CD14-positive monocyte (primary cell): ENCODE results near the gene PSTPIP2. TPM values are rescaled to one million over a fixed set of nuclear protein-coding genes. Genes with fewer than 3 reads are reported as not detected.

Experiments used
- DNase-seq, 3 donors: peaks; one replicate each; pipeline ENCODE4 v3.0.0-alpha.2; 2011 to 2022
- H2AFZ ChIP-seq: 2 replicates; pipeline ENCODE4 v1.6.0; 2012; ENCODE audit warnings: mild to moderate bottlenecking, low read depth, low read length, inconsistent platforms; ENCODE audit not compliant: insufficient read depth, poor library complexity, severe bottlenecking
- H3K27ac ChIP-seq, 2 donors: 1 replicate in 1 of 2; 2 replicates in 1 of 2; pipeline ENCODE4 v1.5.1; 2012 to 2013; ENCODE audit warnings: low read length in 2 of 2, control low read depth in 1 of 2, inconsistent platforms in 1 of 2, low read depth in 1 of 2, mild to moderate bottlenecking in 1 of 2
- H3K27me3 ChIP-seq, 2 donors: one replicate each; pipeline versions ENCODE4 v1.6.0 to v1.6.1; 2011 to 2013; ENCODE audit warnings: low read length in 2 of 2; ENCODE audit not compliant: control insufficient read depth in 2 of 2, insufficient read depth in 2 of 2
- H3K36me3 ChIP-seq, 2 donors: replicated peaks in 1 of 2; 1 replicate in 1 of 2; 2 replicates in 1 of 2; pipeline versions ENCODE4 v1.5.1 to v1.6.1; 2012 to 2013; ENCODE audit warnings: low read length in 2 of 2, control low read depth in 1 of 2, inconsistent platforms in 1 of 2, mild to moderate bottlenecking in 1 of 2; ENCODE audit not compliant: insufficient read depth in 2 of 2, control insufficient read depth in 1 of 2
- H3K4me1 ChIP-seq, 2 donors: 1 replicate in 1 of 2; 2 replicates in 1 of 2; pipeline versions ENCODE4 v1.5.1 to v1.6.1; 2012 to 2013; ENCODE audit warnings: low read length in 2 of 2, control low read depth in 1 of 2, inconsistent platforms in 1 of 2, mild to moderate bottlenecking in 1 of 2, moderate library complexity in 1 of 2; ENCODE audit not compliant: insufficient read depth in 2 of 2, control insufficient read depth in 1 of 2
- H3K4me2 ChIP-seq: replicated peaks from 2 replicates; pipeline ENCODE3; 2012; ENCODE audit warnings: low read length, moderate library complexity, mild to moderate bottlenecking; ENCODE audit not compliant: poor library complexity, severe bottlenecking; ENCODE audit errors: extremely low read depth
- H3K4me3 ChIP-seq, 3 experiments: fragments of 200-600 bp in 1 of 3; sonication (generic) in 1 of 3; replicated peaks in 1 of 3; 1 replicate in 2 of 3; 2 replicates in 1 of 3; pipeline ENCODE4 v1.5.1; 2011 to 2013; ENCODE audit warnings: low read length in 3 of 3, mild to moderate bottlenecking in 3 of 3, control low read depth in 2 of 3, low read depth in 2 of 3, inconsistent platforms in 1 of 3, moderate library complexity in 1 of 3
- H3K79me2 ChIP-seq: 2 replicates; pipeline ENCODE4 v1.6.0; 2012; ENCODE audit warnings: mild to moderate bottlenecking, control low read depth, inconsistent platforms, low read length, moderate library complexity; ENCODE audit not compliant: insufficient read depth
- H3K9ac ChIP-seq: 2 replicates; pipeline ENCODE4 v1.6.0; 2017; ENCODE audit warnings: low read length, mild to moderate bottlenecking; ENCODE audit not compliant: insufficient read depth, poor library complexity, severe bottlenecking
- H3K9me3 ChIP-seq, 2 donors: replicated peaks in 1 of 2; 1 replicate in 1 of 2; 2 replicates in 1 of 2; pipeline versions ENCODE4 v1.5.1 to v1.6.1; 2012 to 2013; ENCODE audit warnings: low read length in 2 of 2, control low read depth in 1 of 2; ENCODE audit not compliant: control insufficient read depth in 1 of 2, insufficient read depth in 1 of 2
- H4K20me1 ChIP-seq: 2 replicates; pipeline ENCODE4 v1.6.0; 2012; ENCODE audit warnings: mild to moderate bottlenecking, low read length, control low read depth, moderate library complexity; ENCODE audit not compliant: insufficient read depth
- H3K27ac Mint-ChIP-seq, 7 donors: one replicate each; pipeline ENCODE4 v1.8.0; 2020; ENCODE audit warnings: mild to moderate bottlenecking in 7 of 7, mixed read lengths in 7 of 7, moderate library complexity in 6 of 7, inconsistent platforms in 2 of 7
- H3K27me3 Mint-ChIP-seq, 3 donors: one replicate each; pipeline ENCODE4 v1.8.0; 2021 to 2022; ENCODE audit warnings: low read depth in 3 of 3, mild to moderate bottlenecking in 3 of 3, mixed read lengths in 3 of 3, moderate library complexity in 3 of 3, inconsistent platforms in 1 of 3
- H3K36me3 Mint-ChIP-seq, 2 donors: one replicate each; pipeline ENCODE4 v1.8.0; 2020; ENCODE audit warnings: mixed read lengths in 2 of 2, inconsistent platforms in 1 of 2, mild to moderate bottlenecking in 1 of 2
- H3K4me1 Mint-ChIP-seq: one replicate; pipeline ENCODE4 v1.8.0; 2020; ENCODE audit warnings: mild to moderate bottlenecking, mixed read lengths
- H3K4me3 Mint-ChIP-seq, 2 donors: one replicate each; pipeline ENCODE4 v1.8.0; 2020; ENCODE audit warnings: mild to moderate bottlenecking in 2 of 2, mixed read lengths in 2 of 2, moderate library complexity in 1 of 2
- H3K9me3 Mint-ChIP-seq, 7 donors: one replicate each; pipeline ENCODE4 v1.8.0; 2020 to 2022; ENCODE audit warnings: mixed read lengths in 7 of 7, mild to moderate bottlenecking in 6 of 7, moderate library complexity in 6 of 7, inconsistent platforms in 2 of 7
- CTCF ChIP-seq: fragments of 200-600 bp; IDR thresholded peaks from one replicate; pipeline ENCODE4 v1.8.0; 2022; ENCODE audit warnings: antibody characterized with exemption, mild to moderate bottlenecking
- WGBS: methylation state at CpG from one replicate; pipeline ENCODE4 v1.1.5; 2013; ENCODE audit warnings: missing lambda C conversion rate; ENCODE audit not compliant: insufficient coverage; 5-methylcytosine and 5-hydroxymethylcytosine counted together
- intact Hi-C, 2 donors: fragments of 100-400 bp; cut with micrococcal nuclease; formaldehyde crosslinking; loops; one replicate each; pipeline versions ENCODE4 v1.15.0 to v1.15.1; 2023
- polyA plus RNA-seq, 3 donors: library from polyadenylated mRNA; depleted of rRNA in 1 of 3; unstranded in 2 of 3; stranded (reverse) in 1 of 3; fragments of 300-500 nt in 2 of 3; fragments of >200 nt in 1 of 3; fragmentation: Illumina TruSeq in 2 of 3; gene quantifications; 1 replicate in 2 of 3; 2 replicates in 1 of 3; pipeline ENCODE4 v1.2.3, GENCODE V29; 2012 to 2021

PSTPIP2 gene
- polyA plus RNA-seq, 3 donors: 35.0 to 64.1 (median 42.3) TPM

DNA sequence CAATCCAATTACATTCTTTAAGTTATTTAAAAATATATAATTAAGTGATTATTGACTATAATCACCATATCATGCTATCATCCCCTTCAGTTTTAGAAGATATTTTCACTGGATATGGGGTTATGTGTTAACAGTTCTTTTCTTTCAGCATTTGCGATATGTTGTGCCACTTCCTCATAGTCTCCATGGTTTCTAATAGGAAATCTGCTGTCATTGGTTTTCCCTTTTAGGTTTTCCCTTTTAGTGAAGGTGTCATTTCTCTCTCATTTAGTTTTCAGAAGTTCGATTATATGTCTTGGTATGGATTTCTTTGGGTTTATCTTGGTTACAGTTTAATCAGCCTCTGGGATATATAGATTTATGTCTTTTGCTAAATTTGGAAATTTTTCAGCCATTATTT is 70.2 kb downstream of the PSTPIP2 start:
- TF ChIP-seq CTCF: no peak
- no peak overlapping the region for H3K4me3 ChIP-seq

DNA sequence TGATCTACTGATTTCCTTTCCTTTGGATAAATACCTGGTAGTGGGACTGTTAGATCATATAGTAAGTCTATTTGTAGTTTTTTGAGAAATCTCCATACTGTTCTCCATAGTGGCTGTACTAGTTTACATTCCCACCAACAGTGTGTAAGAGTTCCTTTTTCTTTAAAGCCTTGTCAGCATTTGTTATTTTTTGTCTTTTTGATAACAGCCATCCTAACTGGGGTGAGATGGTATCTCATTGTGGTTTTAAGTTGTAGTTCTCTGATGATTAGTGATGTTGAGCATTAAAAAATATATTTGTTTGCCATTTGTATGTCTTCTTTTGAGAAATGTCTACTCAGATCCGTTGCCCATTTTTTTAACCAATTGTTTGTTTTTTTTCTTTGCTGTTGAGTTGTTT is 71.0 kb downstream of the PSTPIP2 start:
- no peaks in the 10 kb centered on the region for H3K27me3 Mint-ChIP-seq
- DNase-seq: no peak
- H3K9me3 Mint-ChIP-seq: peaks cover 12 to 17% (median 13%) of the 10 kb centered on the region in 7 donors
- Histone ChIP-seq H3K36me3 (peaks cover 17 to 46% of the 10 kb centered on the region in 2 donors), H4K20me1 (no peaks in the 10 kb centered on the region), H3K27me3 (no peaks in the 10 kb centered on the region), H3K79me2 (no peaks in the 10 kb centered on the region), H3K9me3 (peaks cover 9 to 15% of the 10 kb centered on the region in 2 donors), H3K9ac (no peak overlapping the region), H3K4me1 (peaks cover 23 to 26% of the 10 kb centered on the region in 2 donors), H2AFZ (no peak overlapping the region), H3K4me2 (no peak overlapping the region), H3K4me3 (no peak overlapping the region), H3K27ac (no peak overlapping the region)
- H3K36me3 Mint-ChIP-seq: peaks cover 45 to 55% of the 10 kb centered on the region in 2 donors
- no peak overlapping the region for H3K27ac Mint-ChIP-seq
- intact Hi-C loops: no loop called here
- H3K4me3 Mint-ChIP-seq: no peak overlapping the region
- WGBS: no CpG with 5 or more reads among the region's 1 CpG
- H3K4me1 Mint-ChIP-seq: peaks cover 30% of the 10 kb centered on the region
- no peak for TF ChIP-seq CTCF

More for the DNA sequence above, 70.2 kb downstream of the PSTPIP2 start:
- H4K20me1 ChIP-seq: no peaks in the 10 kb centered on the region
- H3K9me3 ChIP-seq: peaks cover 9 to 15% of the 10 kb centered on the region in 2 donors
- H3K79me2 ChIP-seq: no peaks in the 10 kb centered on the region
- H3K27ac ChIP-seq: no peak overlapping the region
- no peak overlapping the region for H3K4me2 ChIP-seq
- no peak for DNase-seq
- no CpG with 5 or more reads among the region's 2 CpGs for WGBS
- H3K4me3 Mint-ChIP-seq: no peak overlapping the region
- no peak overlapping the region for H3K27ac Mint-ChIP-seq
- H3K27me3 Mint-ChIP-seq: no peaks in the 10 kb centered on the region
- H3K4me1 ChIP-seq: peaks cover 23 to 26% of the 10 kb centered on the region in 2 donors
- H3K9ac ChIP-seq: no peak overlapping the region
- H2AFZ ChIP-seq: no peak overlapping the region
- no peaks in the 10 kb centered on the region for H3K27me3 ChIP-seq
- peaks cover 12 to 17% (median 13%) of the 10 kb centered on the region in 7 donors for H3K9me3 Mint-ChIP-seq
- H3K36me3 Mint-ChIP-seq: peaks cover 42 to 53% of the 10 kb centered on the region in 2 donors
- intact Hi-C loops: no loop called here
- peaks cover 30% of the 10 kb centered on the region for H3K4me1 Mint-ChIP-seq
- peaks cover 11 to 43% of the 10 kb centered on the region in 2 donors for H3K36me3 ChIP-seq
